Measurements from ENCODE around the gene PDIA6.

PDIA6 gene

DNA sequence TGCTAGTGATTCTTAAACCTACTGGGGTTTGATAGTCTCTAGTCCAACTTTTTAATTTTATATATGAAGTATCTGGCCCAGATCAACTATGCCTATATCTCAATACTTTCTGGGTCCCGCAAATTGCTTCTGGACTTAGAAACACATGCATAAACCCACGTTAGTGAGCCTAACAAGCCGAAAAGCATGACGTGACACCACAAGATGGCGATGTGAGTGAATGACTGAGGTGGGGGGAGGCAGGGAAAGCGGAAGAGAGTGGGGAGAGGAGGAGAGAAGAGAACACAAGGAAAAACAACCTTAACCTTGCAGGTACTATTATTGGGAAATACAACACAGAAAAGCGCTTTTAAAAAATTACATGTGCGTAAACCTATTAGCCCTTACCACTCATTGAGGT, 13.8 kb downstream of the PDIA6 start:
- no peak for TF ChIP-seq ESRRG (CRISPR knock-in tag; IDR thresholded peaks at IDR 0.05)
- no peak for TF ChIP-seq ZNF70 (CRISPR knock-in tag; IDR thresholded peaks at IDR 0.05)
- no peak for TF ChIP-seq PPARA (CRISPR knock-in tag; IDR thresholded peaks at IDR 0.05; ENCODE audit: borderline replicate concordance)
- TF ChIP-seq ZFP30 (CRISPR knock-in tag; IDR thresholded peaks at IDR 0.05), result no peak
- TF ChIP-seq, protein P1, sequence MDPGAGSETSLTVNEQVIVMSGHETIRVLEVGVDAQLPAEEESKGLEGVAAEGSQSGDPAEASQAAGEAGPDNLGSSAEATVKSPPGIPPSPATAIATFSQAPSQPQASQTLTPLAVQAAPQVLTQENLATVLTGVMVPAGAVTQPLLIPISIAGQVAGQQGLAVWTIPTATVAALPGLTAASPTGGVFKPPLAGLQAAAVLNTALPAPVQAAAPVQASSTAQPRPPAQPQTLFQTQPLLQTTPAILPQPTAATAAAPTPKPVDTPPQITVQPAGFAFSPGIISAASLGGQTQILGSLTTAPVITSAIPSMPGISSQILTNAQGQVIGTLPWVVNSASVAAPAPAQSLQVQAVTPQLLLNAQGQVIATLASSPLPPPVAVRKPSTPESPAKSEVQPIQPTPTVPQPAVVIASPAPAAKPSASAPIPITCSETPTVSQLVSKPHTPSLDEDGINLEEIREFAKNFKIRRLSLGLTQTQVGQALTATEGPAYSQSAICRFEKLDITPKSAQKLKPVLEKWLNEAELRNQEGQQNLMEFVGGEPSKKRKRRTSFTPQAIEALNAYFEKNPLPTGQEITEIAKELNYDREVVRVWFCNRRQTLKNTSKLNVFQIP (CRISPR knock-in tag; IDR thresholded peaks at IDR 0.05; ENCODE audit: borderline replicate concordance, low read depth), result no peak
- no peak for TF ChIP-seq RARB (CRISPR knock-in tag; IDR thresholded peaks at IDR 0.05)
- TF ChIP-seq OSR1 (CRISPR knock-in tag; IDR thresholded peaks at IDR 0.05), result no peak
- no peak for TF ChIP-seq TCF4 (CRISPR knock-in tag; IDR thresholded peaks at IDR 0.05; ENCODE audit: borderline replicate concordance)
- TF ChIP-seq TOX (CRISPR knock-in tag; IDR thresholded peaks at IDR 0.05; ENCODE audit: borderline replicate concordance), result no peak
- TF ChIP-seq BACH2 (CRISPR knock-in tag; IDR thresholded peaks at IDR 0.05; ENCODE audit: borderline replicate concordance), result no peak
- TF ChIP-seq ZC3H10 (CRISPR knock-in tag; IDR thresholded peaks at IDR 0.05), result no peak
- TF ChIP-seq ARNTL (CRISPR knock-in tag; IDR thresholded peaks at IDR 0.05; ENCODE audit: borderline replicate concordance, low read depth), result no peak
- no peak for TF ChIP-seq SNAI2 (CRISPR knock-in tag; IDR thresholded peaks at IDR 0.05)
- TF ChIP-seq GLIS3 (CRISPR knock-in tag; IDR thresholded peaks at IDR 0.05), result no peak
- TF ChIP-seq, protein P2, sequence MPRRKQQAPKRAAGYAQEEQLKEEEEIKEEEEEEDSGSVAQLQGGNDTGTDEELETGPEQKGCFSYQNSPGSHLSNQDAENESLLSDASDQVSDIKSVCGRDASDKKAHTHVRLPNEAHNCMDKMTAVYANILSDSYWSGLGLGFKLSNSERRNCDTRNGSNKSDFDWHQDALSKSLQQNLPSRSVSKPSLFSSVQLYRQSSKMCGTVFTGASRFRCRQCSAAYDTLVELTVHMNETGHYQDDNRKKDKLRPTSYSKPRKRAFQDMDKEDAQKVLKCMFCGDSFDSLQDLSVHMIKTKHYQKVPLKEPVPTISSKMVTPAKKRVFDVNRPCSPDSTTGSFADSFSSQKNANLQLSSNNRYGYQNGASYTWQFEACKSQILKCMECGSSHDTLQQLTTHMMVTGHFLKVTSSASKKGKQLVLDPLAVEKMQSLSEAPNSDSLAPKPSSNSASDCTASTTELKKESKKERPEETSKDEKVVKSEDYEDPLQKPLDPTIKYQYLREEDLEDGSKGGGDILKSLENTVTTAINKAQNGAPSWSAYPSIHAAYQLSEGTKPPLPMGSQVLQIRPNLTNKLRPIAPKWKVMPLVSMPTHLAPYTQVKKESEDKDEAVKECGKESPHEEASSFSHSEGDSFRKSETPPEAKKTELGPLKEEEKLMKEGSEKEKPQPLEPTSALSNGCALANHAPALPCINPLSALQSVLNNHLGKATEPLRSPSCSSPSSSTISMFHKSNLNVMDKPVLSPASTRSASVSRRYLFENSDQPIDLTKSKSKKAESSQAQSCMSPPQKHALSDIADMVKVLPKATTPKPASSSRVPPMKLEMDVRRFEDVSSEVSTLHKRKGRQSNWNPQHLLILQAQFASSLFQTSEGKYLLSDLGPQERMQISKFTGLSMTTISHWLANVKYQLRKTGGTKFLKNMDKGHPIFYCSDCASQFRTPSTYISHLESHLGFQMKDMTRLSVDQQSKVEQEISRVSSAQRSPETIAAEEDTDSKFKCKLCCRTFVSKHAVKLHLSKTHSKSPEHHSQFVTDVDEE (CRISPR knock-in tag; IDR thresholded peaks at IDR 0.05), result no peak
- no peak for TF ChIP-seq ISL1 (CRISPR knock-in tag; IDR thresholded peaks at IDR 0.05)
- TF ChIP-seq ZFP3 (CRISPR knock-in tag; IDR thresholded peaks at IDR 0.05), result no peak
- TF ChIP-seq, protein P3, sequence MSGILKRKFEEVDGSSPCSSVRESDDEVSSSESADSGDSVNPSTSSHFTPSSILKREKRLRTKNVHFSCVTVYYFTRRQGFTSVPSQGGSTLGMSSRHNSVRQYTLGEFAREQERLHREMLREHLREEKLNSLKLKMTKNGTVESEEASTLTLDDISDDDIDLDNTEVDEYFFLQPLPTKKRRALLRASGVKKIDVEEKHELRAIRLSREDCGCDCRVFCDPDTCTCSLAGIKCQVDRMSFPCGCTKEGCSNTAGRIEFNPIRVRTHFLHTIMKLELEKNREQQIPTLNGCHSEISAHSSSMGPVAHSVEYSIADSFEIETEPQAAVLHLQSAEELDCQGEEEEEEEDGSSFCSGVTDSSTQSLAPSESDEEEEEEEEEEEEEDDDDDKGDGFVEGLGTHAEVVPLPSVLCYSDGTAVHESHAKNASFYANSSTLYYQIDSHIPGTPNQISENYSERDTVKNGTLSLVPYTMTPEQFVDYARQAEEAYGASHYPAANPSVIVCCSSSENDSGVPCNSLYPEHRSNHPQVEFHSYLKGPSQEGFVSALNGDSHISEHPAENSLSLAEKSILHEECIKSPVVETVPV (CRISPR knock-in tag; IDR thresholded peaks at IDR 0.05), result no peak
- TF ChIP-seq CSDC2 (CRISPR knock-in tag; IDR thresholded peaks at IDR 0.05), result no peak
- no peak for TF ChIP-seq ZNF565 (CRISPR knock-in tag; conservative IDR thresholded peaks at IDR 0.05; ENCODE audit: low read depth)
- no peak; the same call in 2 of the 3 replicates for ATAC-seq

GRCh38 chr2:10796703-10797102, 15.9 kb downstream of the PDIA6 start:
- TF ChIP-seq PPARA (CRISPR knock-in tag; IDR thresholded peaks at IDR 0.05; ENCODE audit: borderline replicate concordance), result no peak
- TF ChIP-seq ZNF565 (CRISPR knock-in tag; conservative IDR thresholded peaks at IDR 0.05; ENCODE audit: low read depth), result no peak
- TF ChIP-seq ZC3H10 (CRISPR knock-in tag; IDR thresholded peaks at IDR 0.05), result no peak
- TF ChIP-seq ZNF70 (CRISPR knock-in tag; IDR thresholded peaks at IDR 0.05), result no peak
- TF ChIP-seq GLIS3 (CRISPR knock-in tag; IDR thresholded peaks at IDR 0.05), result no peak
- TF ChIP-seq, protein P2 (CRISPR knock-in tag; IDR thresholded peaks at IDR 0.05), result no peak
- TF ChIP-seq ZFP3 (CRISPR knock-in tag; IDR thresholded peaks at IDR 0.05), result no peak
- no peak for ATAC-seq

DNA sequence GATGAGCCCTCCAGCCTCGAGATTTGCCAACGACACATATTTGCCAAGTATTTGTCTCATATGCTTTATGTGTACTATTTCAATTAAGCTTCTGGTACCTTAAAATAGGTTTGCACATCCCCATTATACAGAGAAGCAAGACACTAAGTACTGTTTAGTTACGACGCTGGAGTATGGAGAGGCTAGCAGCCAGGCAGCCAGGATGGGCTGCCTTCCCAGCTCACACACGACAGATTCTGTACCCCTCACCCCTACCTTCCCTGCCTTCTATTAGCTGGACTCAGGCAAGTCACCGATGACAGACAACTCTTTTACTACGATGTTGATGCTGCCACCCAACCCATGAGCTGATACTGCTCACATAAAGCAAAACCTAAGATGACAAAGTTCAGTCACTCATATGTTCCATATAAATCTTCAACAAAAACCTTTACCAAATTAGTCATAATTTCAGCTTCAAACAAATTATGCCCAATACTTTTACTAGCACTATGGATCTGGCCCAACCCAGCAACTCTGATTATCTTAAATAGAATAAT, 17.0 kb downstream of the PDIA6 start:
- TF ChIP-seq ISL1 (CRISPR knock-in tag; IDR thresholded peaks at IDR 0.05) (no peak), ZNF8 (CRISPR knock-in tag; IDR thresholded peaks at IDR 0.05) (no peak)
- no peak for ATAC-seq

Data from SK-N-SH treated with all-trans-retinoic acid at 6 μM for 48 hours (cell line).